GM19372 (cell line): ENCODE measurements around the gene CGB8.
"Not testable (repeated sequence)": the region's sequence is repeated elsewhere in the genome, so short reads cannot be mapped to it uniquely, and the experiment has no call there.

Experiments used
- ATAC-seq: cut with Tn5 transposase; IDR thresholded peaks from one replicate; pipeline ENCODE4 v1.9.1; 2021; ENCODE audit warnings: mild to moderate bottlenecking, low read depth, moderate library complexity; ENCODE audit not compliant: unreplicated experiment

The CGB8 gene

DNA sequence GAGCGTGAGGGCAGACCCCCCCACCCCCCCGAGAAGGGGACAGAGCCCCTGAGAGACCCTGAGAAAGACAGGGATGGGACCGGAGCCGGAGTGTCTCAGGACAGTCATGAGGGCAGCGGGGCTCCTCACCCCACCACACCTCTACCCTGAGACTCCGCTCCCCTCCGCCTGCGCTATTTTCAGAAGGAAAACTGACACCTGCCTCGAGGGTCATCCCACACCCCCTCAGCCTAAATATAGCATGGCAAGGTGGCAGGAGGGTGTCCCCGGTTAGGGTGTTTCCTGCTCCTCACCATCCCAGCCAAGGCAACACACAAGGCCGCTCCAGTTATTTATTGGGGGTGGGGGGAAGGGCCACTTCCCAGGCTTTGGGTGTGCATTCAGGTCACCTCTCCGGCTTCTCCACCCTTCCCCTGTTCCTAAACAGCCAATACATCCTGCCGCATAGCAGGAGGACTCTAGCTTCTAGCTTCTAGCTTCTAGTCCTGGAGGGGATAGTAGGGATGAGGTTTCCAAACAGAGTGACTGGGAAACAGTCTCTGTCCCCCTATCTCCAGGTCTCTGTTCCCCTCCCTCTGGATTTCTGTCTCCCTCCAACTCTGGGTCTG is 17.1 kb upstream of the CGB8 start:
- ATAC-seq, result no peak

DNA sequence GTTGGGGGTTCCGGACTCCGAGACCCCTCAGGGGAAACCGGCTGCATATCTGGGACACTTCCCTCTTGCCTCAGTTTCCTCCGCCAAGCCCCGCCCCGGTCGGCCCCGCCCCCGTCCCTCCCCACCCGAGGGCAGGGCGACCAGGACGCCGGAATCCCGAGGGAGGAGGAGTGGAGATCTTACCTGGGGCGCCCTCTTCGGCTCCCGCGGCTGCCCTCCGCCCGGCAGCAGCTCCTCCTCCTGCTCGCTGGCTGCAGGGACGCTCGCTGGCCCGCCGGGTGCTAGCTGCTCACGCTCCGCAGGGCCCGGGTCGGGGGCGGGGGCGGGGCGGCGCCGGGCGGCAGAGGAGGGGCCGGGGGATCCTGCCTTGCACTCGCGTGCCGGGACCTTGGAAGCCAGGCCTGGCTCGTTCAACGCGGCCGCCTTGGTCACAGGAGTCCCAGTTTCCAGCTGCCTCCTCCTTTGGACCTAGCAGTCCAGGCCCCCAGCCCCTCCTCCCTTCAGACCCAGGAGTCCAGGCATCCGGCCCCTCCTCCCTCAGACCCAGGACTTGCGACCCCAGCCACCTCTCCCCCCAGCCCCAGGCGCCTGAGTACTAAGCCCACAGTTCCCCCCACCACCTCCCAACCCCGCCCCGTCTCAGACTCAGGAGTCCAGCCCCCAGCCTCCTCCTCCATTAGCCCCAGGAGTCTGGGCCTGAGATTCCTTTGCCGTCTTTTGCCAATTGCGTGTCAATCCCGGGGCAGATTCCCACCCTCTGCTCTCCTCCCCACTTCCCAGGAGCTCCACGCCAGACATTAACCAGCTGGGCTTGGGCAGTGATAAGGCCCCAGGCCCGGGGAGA is 16.1 kb upstream of the CGB8 start, which contains the start of gene NTF4:
TSS of gene NTF4 (minus strand) at position 51 of the 844 bp plus-strand sequence. CDS start 2,821 bp downstream, outside the sequence.
- no peak for ATAC-seq

DNA sequence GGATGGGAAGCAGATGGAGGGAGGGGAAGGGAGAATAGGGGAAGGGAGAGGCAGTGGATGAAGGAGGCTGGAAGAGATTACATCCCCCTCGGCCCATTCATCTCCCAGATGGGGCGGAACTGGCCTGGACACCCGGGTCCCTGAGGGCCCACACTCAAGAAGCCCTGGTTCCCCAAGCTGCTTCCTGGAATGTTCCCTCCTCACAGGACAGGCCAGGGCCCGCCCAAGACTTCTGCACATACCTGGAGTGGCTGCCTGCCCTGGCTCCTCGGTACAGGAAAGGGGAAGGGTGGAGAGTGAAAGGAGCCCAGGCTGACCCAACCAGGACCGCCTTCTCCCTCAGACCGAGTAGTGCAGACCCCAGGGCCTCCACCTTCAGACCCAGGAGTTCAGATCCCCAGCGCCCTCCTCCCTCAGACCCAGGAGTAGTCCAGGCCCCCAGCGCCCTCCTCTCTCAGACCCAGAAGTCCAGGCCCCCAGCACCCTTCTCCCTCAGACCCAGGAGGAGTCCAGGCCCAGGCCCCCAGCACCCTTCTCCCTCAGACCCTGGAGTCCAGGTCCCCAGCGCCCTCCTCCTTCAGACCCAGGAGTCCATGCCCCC is 15.2 kb upstream of the CGB8 start:
- ATAC-seq, result no peak

DNA sequence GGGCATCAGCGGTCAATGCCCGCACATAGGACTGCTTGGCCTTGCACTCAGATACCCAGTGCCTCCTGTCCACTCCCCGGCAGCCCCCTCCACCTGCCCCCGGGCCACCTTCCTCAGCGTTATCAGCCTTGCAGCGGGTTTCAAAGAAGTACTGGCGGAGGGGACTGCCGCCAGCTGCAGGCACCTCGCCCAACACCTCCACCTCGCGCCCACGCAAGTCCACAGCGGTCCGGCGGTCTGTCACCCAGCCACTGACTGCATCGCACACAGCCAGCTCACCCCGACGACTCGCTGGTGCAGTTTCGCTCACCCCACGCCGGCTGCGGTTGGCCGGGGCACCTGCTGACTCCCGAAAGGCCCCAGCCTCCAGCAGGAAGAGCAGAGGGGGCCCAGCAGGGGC is 12.5 kb upstream of the CGB8 start:
- no peak for ATAC-seq

DNA sequence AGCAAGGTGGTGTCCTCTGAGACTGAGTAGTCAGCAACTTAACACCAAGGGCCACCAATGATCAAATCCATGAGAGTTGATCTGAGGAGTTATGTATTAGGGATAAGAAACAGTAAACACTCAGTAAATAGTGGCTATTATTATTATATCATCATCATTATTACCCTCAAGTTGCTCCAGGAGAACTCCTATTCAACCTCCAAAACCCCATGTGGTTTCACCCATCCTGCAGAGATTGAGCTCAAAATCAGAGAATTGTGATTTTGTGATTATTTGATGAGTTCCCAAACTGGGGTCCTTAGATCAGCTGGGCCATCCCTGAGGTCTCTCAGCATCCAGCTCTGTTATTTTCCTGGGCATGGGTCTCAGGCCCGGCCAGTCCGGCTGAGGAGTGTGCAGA is 12.1 kb upstream of the CGB8 start:
- no peak for ATAC-seq

- no peak for ATAC-seq
Observed at GRCh38 chr19:49059053-49059452, 10.1 kb upstream of the CGB8 start.

DNA sequence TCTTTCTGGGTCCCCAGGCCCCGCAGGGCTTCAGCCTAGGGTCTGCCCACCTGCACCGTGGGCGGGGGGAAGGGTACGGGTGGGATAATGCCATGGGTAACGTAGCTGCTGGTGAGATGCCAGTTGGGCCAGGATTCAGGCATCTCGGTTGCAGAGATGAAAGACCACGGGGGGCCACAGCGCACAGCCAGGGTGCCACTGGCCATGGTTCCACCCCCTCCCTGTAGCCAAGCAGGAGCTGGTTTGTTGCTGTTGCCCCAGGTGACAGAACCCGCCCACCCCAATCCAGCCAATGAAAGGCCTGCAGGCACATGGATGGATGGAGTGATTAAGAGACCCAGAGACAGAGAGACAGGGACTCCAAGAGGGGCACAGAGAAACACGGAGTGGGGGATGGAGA is 9.7 kb upstream of the CGB8 start:
- no peak for ATAC-seq

GRCh38 chr19:49057636-49058234 is 8.8 kb upstream of the CGB8 start, which contains the start of gene CGB7:
CGB7 (minus strand) TSS chr19:49057749; CDS start chr19:49055375, 2,374 bp downstream.
- no peak for ATAC-seq

- ATAC-seq, result not testable (repeated sequence)
Observed at GRCh38 chr19:49056902-49057596, 8.1 kb upstream of the CGB8 start.

DNA sequence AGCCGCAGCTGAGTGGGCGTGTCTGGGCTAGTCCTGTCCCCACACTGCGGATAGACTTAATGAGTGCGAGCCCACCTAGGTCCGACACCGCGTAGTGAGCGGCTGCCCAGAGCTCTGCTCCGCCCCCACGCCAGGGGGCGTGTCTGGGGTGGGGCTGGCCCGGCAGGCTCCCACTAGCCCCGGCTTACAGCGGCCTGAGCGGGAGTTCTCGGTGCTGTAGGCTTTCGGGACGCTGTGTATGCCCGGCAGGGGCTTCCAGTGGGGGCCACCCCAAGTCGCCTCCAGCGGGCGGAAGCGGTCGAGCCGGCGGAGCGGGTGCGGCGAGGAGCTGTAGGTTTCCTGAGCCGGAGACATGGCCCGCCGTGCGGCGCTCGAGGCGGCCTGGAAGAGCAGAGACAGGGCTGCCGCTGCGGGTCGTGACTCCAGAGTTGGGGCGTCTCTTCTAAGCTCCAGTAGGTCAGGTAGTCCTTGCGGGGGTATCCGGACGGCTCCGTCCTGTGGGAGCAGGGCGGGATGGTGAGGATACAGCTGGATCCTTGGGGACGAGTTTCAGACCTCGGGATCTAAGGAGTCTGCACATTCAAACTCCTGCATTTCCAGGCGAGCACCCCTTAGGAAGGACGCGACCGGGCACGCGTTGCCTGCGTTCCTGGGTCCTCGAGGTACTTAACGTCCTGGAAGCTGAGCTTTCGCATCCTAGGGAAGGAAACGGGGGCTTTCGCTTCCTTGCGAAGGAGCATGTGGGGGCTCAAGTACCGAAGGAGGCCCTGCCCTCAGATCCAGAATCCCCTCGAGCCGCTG is 7.4 kb upstream of the CGB8 start:
- no peak for ATAC-seq

GRCh38 chr19:49050376-49051033 is 1.6 kb upstream of the CGB8 start:
- ATAC-seq, result not testable (repeated sequence)

- ATAC-seq, result not testable (repeated sequence)
Observed at GRCh38 chr19:49049834-49050233, 923 bp upstream of the CGB8 start.

- ATAC-seq, result not testable (repeated sequence)
Observed at GRCh38 chr19:49043548-49043947, 5.4 kb downstream of the CGB8 start, which contains the start of gene CGB5. CGB5 (plus strand) TSS chr19:49043848; CDS start chr19:49044210, 362 bp downstream.

DNA sequence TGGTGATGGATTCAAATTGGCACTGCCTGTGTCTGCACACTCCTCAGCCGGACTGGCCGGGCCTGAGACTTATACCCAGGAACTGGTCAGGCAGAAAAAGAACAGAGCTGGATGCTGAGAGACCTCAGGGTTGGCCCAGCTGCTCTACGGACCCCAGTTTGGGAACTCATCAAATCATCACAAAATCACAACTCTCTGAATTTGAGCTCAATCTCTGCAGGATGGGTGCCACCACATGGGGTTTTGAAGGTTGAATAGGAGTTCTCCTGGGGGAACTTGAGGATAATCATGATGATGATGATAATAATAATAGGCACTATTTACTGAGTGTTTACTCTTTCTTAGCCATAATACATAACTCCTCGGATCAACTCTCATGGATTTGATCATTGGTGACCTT is 6.2 kb downstream of the CGB8 start:
- not testable (repeated sequence) for ATAC-seq

GRCh38 chr19:49042177-49042576 is 6.7 kb downstream of the CGB8 start:
- no peak for ATAC-seq

GRCh38 chr19:49039736-49040135 is 9.2 kb downstream of the CGB8 start:
- ATAC-seq, result not testable (repeated sequence)

DNA sequence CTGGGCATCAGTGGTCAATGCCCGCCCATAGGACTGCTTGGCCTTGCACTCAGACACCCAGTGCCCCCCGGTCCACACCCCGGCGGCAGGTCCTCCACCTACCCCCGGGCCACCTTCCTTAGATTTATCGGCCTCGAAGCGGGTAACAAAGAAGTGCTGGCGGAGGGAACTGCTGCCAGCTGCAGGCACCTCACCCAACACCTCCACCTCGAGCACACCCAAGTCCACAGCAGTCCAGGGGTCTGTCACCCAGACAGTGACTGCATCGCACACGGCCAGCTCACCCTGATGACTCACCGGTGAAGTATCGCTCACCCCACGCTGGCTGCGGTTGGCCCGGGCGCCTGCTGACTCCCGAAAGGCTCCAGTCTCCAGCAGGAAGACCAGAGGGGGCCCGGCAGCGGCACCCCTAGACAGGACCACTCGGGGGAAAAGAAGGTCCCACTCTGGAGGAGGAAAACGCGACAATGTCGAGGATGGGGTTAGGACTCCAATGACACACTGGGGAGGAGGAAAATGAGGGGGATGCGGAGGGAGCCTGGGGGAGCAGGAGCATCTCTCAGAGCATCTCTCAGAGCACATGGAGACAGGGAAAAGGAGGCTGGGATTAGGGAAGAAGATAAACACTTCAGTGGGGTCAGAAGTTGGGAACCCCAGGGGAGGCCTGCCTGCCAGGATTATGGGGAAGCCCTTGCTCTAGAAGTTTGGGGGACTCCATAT is 10.2 kb downstream of the CGB8 start:
- not testable (repeated sequence) for ATAC-seq

DNA sequence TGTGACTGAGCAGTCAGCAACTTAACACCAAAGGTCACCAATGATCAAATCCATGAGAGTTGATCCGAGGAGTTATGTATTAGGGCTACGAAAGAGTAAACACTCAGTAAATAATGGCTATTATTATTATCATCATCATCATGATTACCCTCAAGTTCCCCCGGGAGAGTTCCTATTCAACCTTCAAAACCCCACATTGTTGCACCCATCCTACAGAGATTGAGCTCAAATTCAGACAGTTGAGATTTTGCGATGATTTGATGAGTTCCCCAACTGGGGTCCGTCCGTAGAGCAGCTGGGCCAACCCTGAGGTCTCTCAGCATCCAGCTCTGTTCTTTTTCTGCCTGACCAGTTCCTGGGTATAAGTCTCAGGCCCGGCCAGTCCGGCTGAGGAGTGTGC is 10.8 kb downstream of the CGB8 start:
- not testable (repeated sequence) for ATAC-seq
